ENCODE results near the gene AMY2B. TPM values are rescaled to one million over a fixed set of nuclear protein-coding genes. Genes with fewer than 3 reads are reported as not detected.
A peak's percentile ranks its signal among the peaks of the same experiment; 100 is the strongest.
"Not testable (repeated sequence)": the region's sequence is repeated elsewhere in the genome, so short reads cannot be mapped to it uniquely, and the experiment has no call there.

AMY2B gene
- total RNA-seq, 4 donors from 2014 or later: 12.7 to 69.5 (median 18.8) TPM

DNA sequence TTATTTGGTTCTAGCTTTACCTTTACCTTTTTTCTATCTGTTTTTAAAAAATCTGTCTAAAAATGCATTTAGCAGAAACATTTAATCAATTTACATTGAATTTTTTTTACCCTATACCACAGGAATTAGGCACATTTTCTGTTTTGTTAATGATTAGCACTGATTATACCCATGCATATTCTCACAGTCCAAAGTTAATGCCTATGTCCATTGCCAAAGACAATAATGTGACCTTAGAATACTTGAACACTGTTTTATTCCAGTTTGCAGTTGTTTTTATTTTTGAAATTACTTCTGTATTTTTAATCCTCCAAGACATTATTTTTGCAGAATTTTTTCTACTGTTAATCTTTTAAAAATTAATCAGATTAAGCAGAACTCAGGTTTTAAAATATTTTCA lies 11.0 kb upstream of the AMY2B start:
- no peak for DNase-seq (ENCODE audit: low spot score in 2 of 2)
- Histone ChIP-seq H3K4me3 (no peak overlapping the region), H3K4me1 (peaks cover 6% of the 10 kb centered on the region), H3K27me3 (no peaks in the 10 kb centered on the region), H3K9me3 (no peaks in the 10 kb centered on the region), H3K27ac (no peak overlapping the region), H3K36me3 (peaks cover 13% of the 10 kb centered on the region)
- no peak for TF ChIP-seq EP300 (IDR thresholded peaks at IDR 0.05)
- TF ChIP-seq POLR2AphosphoS5 (IDR thresholded peaks at IDR 0.05): no peak
- TF ChIP-seq POLR2A (IDR thresholded peaks at IDR 0.05): no peak
- TF ChIP-seq, protein P1, sequence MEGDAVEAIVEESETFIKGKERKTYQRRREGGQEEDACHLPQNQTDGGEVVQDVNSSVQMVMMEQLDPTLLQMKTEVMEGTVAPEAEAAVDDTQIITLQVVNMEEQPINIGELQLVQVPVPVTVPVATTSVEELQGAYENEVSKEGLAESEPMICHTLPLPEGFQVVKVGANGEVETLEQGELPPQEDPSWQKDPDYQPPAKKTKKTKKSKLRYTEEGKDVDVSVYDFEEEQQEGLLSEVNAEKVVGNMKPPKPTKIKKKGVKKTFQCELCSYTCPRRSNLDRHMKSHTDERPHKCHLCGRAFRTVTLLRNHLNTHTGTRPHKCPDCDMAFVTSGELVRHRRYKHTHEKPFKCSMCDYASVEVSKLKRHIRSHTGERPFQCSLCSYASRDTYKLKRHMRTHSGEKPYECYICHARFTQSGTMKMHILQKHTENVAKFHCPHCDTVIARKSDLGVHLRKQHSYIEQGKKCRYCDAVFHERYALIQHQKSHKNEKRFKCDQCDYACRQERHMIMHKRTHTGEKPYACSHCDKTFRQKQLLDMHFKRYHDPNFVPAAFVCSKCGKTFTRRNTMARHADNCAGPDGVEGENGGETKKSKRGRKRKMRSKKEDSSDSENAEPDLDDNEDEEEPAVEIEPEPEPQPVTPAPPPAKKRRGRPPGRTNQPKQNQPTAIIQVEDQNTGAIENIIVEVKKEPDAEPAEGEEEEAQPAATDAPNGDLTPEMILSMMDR (IDR thresholded peaks at IDR 0.05): no peak

DNA sequence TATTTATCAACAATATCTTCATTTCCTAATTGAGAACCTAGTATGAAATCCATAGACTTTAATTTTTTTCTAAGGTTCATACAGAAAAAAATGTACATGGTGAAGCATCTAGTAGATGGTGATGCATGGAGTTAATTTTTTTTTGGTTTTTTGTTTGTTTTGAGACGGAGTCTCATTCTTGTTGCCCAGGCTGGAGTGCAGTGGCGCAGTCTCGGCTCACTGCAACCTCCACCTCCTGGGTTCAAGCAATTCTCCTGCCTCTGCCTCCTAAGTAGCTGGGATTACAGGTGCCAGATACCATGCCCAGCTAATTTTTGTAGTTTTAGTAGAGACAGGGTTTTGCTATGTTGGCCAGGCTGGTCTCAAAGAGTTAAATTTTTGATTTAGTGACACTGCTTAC lies 10.3 kb upstream of the AMY2B start:
- H3K4me3 ChIP-seq; DNase-seq (ENCODE audit: low spot score in 2 of 2); H3K9me3 ChIP-seq; H3K27me3 ChIP-seq; H3K36me3 ChIP-seq; H3K4me1 ChIP-seq: not testable (repeated sequence)
- WGBS: 77% methylated on average over 3 of the region's 3 CpGs
- H3K27ac ChIP-seq: peak overlapping the region; percentile 79

DNA sequence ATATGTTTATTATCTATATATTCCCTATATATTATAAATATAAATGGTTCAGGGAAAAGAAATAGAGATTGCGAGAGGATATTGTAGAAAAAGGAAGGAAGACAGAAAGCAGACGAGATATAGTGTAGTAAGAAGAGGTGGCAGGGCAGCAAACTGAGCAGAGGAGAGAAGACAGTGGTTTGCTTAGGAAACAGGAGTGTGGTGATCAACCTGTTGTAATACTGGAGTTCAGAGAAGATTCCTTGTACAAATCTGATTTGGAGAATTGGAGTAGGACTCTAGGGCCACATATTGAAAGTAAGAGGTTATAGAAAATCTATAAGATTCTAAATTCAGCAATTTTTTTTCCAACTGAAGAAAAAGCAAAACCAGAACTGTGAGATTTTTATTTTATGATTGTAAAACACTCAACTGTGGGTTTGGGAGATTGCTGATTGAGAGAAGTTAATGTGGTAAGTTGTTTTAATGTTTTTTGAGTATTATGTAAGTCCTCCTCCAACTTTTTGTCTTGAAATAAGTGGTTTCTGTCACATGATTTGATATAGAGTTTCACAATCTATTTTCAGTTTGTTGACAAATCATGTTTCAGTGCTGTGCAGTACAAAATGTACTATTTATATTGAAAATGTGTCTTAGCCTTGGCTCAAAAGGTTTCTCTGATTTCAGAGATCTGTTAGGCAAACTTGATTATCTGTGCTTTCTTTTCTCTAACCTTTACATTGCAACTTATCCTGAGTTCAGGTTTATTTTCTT lies 9.6 kb upstream of the AMY2B start:
- Histone ChIP-seq H3K27ac (peak overlapping the region; percentile 79), H3K9me3 (no peaks in the 10 kb centered on the region), H3K27me3 (no peaks in the 10 kb centered on the region), H3K4me3 (peak overlapping the region; percentile 7), H3K4me1 (peaks cover 6% of the 10 kb centered on the region), H3K36me3 (peaks cover 6% of the 10 kb centered on the region)
- DNase-seq (ENCODE audit: low spot score in 2 of 2): no peak
- TF ChIP-seq EP300 (IDR thresholded peaks at IDR 0.05) (no peak), POLR2AphosphoS5 (IDR thresholded peaks at IDR 0.05) (no peak), POLR2A (IDR thresholded peaks at IDR 0.05) (no peak)
- TF ChIP-seq, protein P1 (IDR thresholded peaks at IDR 0.05): no peak
- WGBS: 67% methylated on average over 2 of the region's 2 CpGs

DNA sequence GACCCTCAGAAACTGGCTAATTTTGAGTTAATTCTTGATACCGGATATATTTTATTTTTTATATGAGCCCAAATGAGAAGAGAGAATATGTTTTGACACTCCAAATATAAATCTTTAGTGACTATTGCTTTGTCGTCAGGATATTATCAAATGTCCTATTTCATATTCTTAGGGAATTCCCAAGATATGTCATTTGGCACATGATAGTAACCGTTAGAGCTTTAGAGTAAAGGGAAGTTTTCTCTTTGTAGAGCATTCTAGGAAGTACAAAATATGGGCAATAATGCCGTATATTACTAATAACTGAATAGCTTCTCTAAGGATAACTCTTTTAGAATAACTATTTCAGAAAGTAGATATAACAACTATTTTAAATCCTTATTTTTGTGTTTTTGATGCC lies 8.3 kb upstream of the AMY2B start:
- Histone ChIP-seq H3K27ac (peak overlapping the region; percentile 79), H3K27me3 (no peaks in the 10 kb centered on the region), H3K36me3 (peaks cover 6% of the 10 kb centered on the region), H3K9me3 (no peaks in the 10 kb centered on the region), H3K4me3 (no peak overlapping the region), H3K4me1 (peaks cover 6% of the 10 kb centered on the region)
- WGBS: 72% methylated on average over 4 of the region's 4 CpGs
- TF ChIP-seq POLR2AphosphoS5 (IDR thresholded peaks at IDR 0.05) (no peak), EP300 (IDR thresholded peaks at IDR 0.05) (no peak), POLR2A (IDR thresholded peaks at IDR 0.05) (no peak)
- TF ChIP-seq, protein P1 (IDR thresholded peaks at IDR 0.05): no peak
- no peak for DNase-seq (ENCODE audit: low spot score in 2 of 2)

DNA sequence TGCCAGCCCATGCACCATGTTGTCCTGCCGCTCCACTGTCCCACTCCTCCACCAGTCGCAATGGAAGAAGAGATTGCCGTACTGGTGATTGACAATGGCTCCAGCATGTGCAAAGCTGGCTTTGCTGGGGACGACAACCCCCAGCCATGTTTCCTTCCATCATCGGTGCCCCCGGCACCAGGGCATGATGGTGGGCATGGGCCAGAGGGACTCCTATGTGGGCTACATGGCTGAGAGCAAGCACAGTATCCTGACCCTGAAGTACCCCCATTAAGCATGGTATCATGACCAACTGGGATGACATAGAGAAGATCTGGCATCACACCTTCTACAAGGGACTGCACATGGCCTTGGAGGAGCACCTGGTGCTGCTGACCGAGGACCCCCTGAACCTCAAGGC lies 1.9 kb upstream of the AMY2B start:
- H3K36me3 ChIP-seq: peaks cover 28% of the 10 kb centered on the region
- H3K27ac ChIP-seq: no peak overlapping the region
- WGBS: 94% methylated on average over 5 of the region's 7 CpGs
- H3K9me3 ChIP-seq: no peaks in the 10 kb centered on the region
- no peaks in the 10 kb centered on the region for H3K4me1 ChIP-seq
- DNase-seq (ENCODE audit: low spot score in 2 of 2): no peak
- H3K4me3 ChIP-seq: no peak overlapping the region
- TF ChIP-seq POLR2A (IDR thresholded peaks at IDR 0.05): no peak
- TF ChIP-seq POLR2AphosphoS5 (IDR thresholded peaks at IDR 0.05): no peak
- no peak for TF ChIP-seq EP300 (IDR thresholded peaks at IDR 0.05)
- TF ChIP-seq, protein P1 (IDR thresholded peaks at IDR 0.05): no peak
- H3K27me3 ChIP-seq: no peaks in the 10 kb centered on the region

DNA sequence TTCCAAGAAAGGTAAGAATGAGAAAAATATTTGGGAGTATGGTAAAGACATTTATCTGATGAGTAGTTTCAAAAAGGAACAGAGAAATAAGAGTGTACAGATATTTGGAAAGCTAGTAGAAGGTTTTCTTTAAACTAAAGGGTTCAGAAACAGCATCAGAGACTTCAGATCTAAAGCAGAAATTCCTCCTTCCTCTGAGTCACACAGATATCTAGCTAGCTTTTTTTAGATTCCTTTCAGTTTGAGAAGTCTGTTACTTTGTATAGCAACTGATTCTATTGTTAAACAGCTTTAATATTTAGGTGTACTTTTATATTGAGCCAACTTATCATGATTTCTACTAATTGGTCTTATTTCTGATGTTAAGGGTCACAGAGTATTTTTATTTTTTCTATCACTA lies 4.7 kb downstream of the AMY2B start:
- no peak for DNase-seq (ENCODE audit: low spot score in 2 of 2)
- Histone ChIP-seq H3K36me3 (peaks cover 3% of the 10 kb centered on the region), H3K4me3 (no peak overlapping the region), H3K27me3 (no peaks in the 10 kb centered on the region), H3K9me3 (no peaks in the 10 kb centered on the region), H3K4me1 (no peaks in the 10 kb centered on the region), H3K27ac (no peak overlapping the region)
- TF ChIP-seq EP300 (IDR thresholded peaks at IDR 0.05) (no peak), POLR2AphosphoS5 (IDR thresholded peaks at IDR 0.05) (no peak), POLR2A (IDR thresholded peaks at IDR 0.05) (no peak)

DNA sequence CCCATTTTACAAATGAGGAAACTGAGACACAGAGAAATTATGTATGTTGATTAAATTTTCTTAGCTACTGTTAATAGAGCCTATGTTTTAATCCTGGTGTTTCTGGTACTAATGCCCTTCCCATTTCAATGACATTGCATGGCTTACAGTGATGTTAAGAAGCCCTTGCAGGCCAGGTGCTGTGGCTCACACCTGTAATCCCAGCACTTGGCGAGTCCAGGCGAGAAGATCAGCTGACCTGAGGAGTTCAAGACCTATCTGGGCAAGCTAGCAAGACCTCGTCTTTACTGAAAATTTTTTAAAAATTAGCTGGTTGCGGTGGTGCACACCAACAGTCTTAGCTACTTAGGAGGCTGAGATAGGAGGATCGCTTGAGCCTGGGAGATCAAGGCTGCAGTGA lies 5.4 kb downstream of the AMY2B start:
- H3K27me3 ChIP-seq; H3K4me3 ChIP-seq; H3K9me3 ChIP-seq; H3K4me1 ChIP-seq; H3K36me3 ChIP-seq; DNase-seq (ENCODE audit: low spot score in 2 of 2); H3K27ac ChIP-seq: not testable (repeated sequence)
- 95% methylated on average over 5 of the region's 5 CpGs for WGBS
